ENCODE measurements around the gene ADGRV1.

Gene ADGRV1

GRCh38 chr5:91150636-91151035, 592.0 kb downstream of the ADGRV1 start:
- no peak for DNase-seq

- no peak for DNase-seq
Observed at GRCh38 chr5:91151947-91152346, 593.4 kb downstream of the ADGRV1 start.

- no peak for DNase-seq
Observed at GRCh38 chr5:91154338-91154737, 595.7 kb downstream of the ADGRV1 start.

DNA sequence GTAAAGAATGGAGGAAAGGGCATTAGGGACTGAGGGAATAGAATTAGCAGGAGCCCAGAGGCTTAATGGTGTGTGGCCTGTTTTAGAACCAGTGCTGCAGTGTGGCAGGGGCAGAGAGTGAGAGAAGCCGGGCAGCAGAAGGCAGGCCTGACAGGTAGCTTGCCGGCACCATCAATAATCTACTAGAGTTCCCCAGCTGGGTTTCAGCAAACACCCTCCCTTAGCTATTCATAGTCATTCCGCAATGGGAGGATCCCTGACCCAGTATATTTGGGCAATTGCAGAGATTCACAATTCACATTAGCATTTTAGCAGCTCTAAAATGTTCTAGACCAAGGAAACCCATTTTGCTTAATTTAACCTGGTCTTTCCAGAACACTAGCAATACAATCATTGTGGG, 596.7 kb downstream of the ADGRV1 start:
- no peak for DNase-seq

DNA sequence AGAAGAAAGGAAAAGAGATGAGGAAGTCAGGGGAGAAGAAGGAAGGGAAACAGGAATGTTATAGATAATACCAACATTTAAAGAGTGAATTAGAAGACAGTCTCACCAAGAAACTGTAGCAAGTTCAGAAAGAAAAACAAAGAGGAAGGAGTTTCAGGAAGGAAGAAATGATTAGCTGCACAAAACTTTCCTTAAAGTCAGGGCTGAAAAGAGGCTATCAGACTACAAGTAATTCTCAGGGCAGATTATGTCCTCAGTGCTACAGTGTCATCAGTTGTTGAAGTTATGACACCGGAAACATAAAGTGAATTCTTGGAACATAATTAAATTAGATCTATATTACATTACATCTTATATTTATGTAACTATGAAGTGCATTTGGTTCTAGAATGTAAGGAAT, 597.6 kb downstream of the ADGRV1 start:
- DNase-seq, result no peak

GRCh38 chr5:91158011-91158410, 599.4 kb downstream of the ADGRV1 start:
- DNase-seq, result no peak

DNA sequence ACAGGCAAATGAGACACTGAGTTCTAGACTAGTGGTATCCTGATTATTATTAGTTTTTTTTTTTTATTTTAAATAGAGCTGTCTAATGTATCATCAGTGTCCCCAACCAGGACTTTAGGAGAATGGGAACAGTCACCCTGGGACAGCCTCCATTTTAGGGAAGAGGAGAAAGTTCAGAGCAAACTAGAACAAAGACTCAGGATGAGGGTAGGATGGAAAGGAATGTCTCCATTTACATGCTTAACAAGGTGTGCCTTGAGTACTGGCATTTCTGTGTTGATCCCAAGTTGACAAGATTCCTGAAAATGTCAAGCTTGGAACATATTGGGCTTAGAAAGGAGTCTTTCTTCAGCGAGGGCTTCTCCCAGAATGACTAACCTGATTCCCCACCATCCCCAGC, 601.0 kb downstream of the ADGRV1 start:
- no peak for DNase-seq

DNA sequence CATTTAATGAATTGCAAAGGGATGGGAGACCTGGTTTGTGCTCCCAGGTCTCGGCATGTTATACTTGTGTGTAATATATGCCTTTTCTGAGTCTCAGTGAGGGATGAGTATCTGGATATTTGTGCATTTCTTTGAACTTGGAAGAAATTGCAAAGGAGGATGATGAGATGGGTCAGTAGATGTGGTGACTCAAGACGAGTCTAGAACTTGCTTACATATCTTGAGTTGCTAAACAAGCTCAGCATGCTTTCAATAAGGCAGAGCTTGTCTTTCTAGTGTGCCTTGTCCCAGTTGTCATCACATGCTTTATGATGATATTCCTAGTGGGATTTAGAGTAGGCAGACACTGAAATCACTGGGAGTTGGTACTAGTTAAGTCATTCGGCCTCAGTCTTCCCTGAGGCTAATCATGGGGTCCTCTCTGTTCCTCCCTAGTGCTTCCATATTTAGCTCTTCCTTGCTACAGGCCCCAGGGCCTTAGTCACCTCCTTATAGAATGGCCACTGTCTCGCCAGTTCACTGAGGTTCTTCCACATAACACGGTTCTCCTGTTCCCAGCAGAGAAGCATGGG, 602.2 kb downstream of the ADGRV1 start:
- no peak for DNase-seq

- no peak for DNase-seq
Observed at GRCh38 chr5:91162534-91163381, 604.2 kb downstream of the ADGRV1 start.

DNA sequence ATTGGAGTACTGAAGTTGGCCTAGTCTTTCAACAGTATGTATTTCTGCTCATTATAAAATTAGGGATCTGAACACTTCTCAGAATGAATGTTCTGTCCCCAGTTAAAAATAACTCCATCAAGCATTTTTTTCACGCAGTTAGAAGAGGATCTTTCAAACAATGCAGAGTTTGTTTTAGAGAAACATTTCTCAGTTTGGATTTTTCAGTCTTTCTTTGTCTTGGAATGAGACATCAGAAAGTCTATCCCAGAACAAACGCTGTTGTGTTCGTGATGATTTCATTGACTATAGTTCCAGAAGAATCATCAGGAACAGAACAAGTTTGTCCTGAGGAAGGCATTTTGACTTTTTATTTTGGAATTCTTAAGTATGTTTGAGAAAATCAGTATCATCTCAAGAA, 605.8 kb downstream of the ADGRV1 start:
- DNase-seq, result no peak

- no peak for DNase-seq
Observed at GRCh38 chr5:91166059-91166807, 607.6 kb downstream of the ADGRV1 start.

DNA sequence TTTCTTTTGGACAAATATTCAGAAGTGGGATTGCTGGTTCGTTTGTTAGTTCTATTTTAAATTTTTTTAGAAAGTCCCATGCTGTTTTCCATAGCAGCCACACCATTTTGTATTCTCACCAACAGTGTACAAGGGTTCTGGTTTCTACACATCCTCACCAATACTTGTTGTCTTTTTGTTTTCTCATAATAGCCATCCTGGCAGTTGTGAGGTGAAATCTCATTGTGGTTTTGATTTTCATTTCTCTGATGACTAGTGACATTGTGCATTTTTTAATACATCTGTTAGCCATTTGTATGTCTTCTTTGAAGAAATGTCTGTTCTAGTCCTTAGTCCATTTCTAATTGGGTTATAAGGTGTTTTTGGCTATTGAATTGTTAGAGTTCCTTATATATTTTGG, 610.3 kb downstream of the ADGRV1 start:
- no peak for DNase-seq

DNA sequence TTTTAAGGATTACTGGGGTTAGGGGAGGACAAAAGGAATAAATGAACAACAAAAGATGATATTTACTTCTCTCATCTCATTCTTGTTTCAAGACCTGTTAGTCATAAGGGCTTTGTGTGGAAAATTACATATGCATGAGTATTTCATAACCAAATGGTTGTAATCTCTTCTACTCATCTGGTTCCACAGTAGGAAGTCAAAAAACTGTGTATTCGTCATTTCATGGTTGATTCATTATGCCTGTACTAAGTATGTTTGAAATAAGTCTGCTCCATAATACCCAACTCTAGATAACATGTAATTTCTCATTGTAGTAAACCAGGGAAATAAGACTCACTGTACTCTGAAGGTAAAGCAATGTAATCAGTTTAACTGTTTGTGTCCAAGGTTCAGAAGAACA, 611.7 kb downstream of the ADGRV1 start:
- no peak for DNase-seq

DNA sequence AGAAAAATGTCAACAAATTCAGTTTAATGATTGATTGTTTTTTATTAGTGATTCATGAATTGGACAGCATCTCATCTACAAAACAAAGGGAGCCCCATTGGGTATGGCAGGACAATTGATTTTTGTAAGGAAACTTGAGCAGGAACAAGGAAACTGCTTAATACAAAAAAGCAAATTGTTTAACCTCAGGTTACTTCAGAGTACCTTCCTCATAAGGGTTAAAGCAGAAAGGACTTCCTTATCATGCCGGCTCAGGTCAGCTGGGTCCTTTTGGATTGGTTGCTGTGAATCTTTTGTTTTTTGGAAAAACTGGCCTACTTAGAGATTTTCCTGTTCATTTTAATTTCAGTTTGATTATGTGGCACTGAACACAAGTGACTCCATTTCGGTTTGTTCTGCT, 612.7 kb downstream of the ADGRV1 start:
- DNase-seq, result no peak

- DNase-seq, result no peak
Observed at GRCh38 chr5:91174396-91174795, 615.8 kb downstream of the ADGRV1 start.

DNA sequence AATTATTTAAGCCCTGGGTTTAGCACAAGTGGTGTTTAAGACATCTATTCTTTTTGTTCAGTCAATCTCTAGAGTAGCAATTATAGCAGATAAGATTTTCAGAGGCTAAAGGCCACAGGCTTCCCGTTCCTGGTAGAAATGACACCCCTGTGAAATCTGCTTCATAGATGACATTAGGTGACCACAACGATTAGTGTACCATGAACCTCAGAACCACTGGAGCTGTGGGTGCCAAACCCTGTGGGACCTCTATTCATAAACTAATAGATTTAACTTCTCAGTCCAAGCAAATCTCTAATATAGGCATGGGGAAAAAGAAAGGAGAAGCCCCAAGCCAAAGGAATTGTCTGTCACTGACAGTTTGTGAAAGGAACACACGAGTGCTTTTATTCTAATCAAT, 617.1 kb downstream of the ADGRV1 start:
- DNase-seq, result no peak

DNA sequence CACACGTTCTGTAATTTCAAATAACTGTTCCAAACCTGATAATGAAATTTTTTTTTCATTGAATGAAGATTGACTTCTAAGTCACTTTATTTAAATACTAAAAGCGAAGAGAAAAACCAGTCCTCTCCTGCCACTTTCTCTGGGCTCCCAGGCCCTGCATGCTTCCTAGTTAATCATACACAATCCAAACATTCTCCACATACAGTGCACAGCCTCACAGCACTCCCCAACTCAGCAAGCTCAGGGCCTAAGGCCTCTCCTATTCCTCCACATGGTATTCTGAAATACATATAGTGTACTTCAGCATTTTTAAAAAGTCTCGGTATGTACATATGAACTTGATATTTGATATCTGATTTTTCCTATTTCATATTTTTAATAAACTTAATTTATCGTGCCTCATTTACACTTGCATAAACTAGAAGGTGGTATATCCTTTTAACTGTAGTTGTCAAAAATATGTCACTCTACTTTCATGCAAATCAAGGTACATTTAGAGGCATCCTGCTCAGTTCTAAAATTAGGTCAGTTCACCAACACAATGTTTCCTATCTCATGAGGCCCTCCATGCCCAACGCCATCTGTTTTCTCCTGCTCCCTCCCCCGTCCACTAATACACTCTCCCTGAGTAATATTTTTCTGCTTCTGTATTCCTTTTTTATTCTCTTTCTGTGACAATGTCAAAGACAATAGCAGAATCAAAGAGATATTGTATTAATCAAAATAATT, 617.9 kb downstream of the ADGRV1 start:
- DNase-seq, result no peak

- DNase-seq, result no peak
Observed at GRCh38 chr5:91177085-91177484, 618.5 kb downstream of the ADGRV1 start.

DNA sequence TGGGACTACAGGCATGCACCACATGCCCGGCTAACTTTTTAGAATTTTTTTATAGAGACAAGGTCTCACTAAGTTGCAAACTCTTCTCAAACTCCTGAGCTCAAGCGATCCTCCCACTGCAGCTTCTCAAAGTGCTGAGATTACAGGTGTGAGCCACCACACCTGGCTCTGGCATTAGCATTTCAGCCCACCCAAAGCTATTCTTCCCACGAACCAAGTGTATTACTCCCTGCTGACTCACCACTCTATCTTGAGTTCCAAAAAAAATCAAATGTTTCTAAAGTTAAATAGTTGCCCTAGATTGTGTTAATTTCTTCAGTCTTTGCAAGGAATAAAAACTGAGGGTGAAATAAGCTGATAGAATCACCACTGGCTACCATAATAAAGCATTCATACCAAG, 619.0 kb downstream of the ADGRV1 start:
- DNase-seq, result no peak

GRCh38 chr5:91178461-91178860, 619.9 kb downstream of the ADGRV1 start:
- no peak for DNase-seq

GRCh38 chr5:91179018-91179417, 620.4 kb downstream of the ADGRV1 start:
- no peak for DNase-seq

GRCh38 chr5:91180506-91180905, 621.9 kb downstream of the ADGRV1 start:
- DNase-seq, result no peak

- DNase-seq, result no peak
Observed at GRCh38 chr5:91182763-91183162, 624.2 kb downstream of the ADGRV1 start.
